Measurements from ENCODE around the gene CYP24A1. TPM values are rescaled to one million over a fixed set of nuclear protein-coding genes. Genes with fewer than 3 reads are reported as not detected.

CYP24A1 gene
- total RNA-seq, 2 donors from 2014 or later, result 0.13 TPM; not detected in 1

DNA sequence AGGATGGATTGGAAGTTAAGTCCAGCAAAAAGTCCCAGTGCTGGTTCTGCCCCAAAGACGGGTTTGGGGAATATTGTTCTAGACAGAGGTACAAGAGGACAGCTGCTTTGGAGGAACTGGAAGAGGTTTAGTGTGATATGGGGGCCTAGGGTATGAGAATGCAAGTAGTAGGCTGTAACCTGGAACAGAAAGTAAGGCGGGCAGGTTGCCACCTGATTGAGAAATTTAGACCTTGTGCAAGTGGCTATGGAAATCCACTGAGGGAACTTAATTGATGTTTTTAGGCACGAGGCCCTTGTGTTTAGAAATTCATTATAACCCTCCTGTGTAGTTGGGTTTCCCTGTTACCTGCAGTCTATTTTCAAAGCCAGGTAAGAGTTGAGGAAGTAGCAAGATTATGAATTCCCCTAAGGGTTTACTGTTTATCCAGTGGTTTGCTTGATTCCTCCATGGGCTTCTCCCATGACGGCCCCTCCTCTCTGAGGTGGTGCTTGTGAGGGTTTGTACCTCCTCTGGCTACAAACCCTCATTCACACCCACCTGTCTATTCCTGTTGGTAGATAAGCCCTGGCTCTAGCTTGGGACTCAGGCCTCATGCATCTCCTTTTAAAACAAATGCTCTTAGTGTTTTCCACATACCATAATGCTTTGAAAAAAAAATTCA, 61.4 kb downstream of the CYP24A1 start:
- DNase-seq, result no peak
- H3K9me3 ChIP-seq (ENCODE audit: control insufficient read depth, low read length), result no peaks in the 10 kb centered on the region
- WGBS, 2 experiments (ENCODE audit: insufficient coverage in 1 of 2, insufficient read length in 1 of 2), result 72 to 75% methylated on average over 2 to 4 of the region's 4 CpGs
- no peaks in the 10 kb centered on the region for H3K36me3 ChIP-seq (ENCODE audit: control insufficient read depth, insufficient read depth, low read length)
- H3K27ac ChIP-seq (ENCODE audit: low read depth, low read length), result no peak overlapping the region
- H3K4me1 ChIP-seq (ENCODE audit: control insufficient read depth, insufficient read depth, low read length), result peaks cover 5% of the 10 kb centered on the region
- H3K4me3 ChIP-seq (ENCODE audit: low read length), result no peak overlapping the region
- Mint-ChIP-seq H3K4me1 (peaks cover 9% of the 10 kb centered on the region), H3K36me3 (ENCODE audit: low read depth) (no peaks in the 10 kb centered on the region), H3K4me3 (no peak overlapping the region), H3K27me3 (ENCODE audit: insufficient read depth) (peaks cover 5% of the 10 kb centered on the region), H3K27ac (no peak overlapping the region), H3K9me3 (peaks cover 9% of the 10 kb centered on the region)
- no peaks in the 10 kb centered on the region for H3K27me3 ChIP-seq (ENCODE audit: control insufficient read depth, insufficient read depth, low read length, poor library complexity, severe bottlenecking)
- TF ChIP-seq, protein P1, sequence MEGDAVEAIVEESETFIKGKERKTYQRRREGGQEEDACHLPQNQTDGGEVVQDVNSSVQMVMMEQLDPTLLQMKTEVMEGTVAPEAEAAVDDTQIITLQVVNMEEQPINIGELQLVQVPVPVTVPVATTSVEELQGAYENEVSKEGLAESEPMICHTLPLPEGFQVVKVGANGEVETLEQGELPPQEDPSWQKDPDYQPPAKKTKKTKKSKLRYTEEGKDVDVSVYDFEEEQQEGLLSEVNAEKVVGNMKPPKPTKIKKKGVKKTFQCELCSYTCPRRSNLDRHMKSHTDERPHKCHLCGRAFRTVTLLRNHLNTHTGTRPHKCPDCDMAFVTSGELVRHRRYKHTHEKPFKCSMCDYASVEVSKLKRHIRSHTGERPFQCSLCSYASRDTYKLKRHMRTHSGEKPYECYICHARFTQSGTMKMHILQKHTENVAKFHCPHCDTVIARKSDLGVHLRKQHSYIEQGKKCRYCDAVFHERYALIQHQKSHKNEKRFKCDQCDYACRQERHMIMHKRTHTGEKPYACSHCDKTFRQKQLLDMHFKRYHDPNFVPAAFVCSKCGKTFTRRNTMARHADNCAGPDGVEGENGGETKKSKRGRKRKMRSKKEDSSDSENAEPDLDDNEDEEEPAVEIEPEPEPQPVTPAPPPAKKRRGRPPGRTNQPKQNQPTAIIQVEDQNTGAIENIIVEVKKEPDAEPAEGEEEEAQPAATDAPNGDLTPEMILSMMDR (conservative IDR thresholded peaks at IDR 0.05), result no peak
- H3K9ac ChIP-seq (ENCODE audit: extremely low read depth, low read length, poor library complexity, severe bottlenecking), result no peak overlapping the region

GRCh38 chr20:54111460-54111859, 62.3 kb downstream of the CYP24A1 start:
- Mint-ChIP-seq H3K9me3 (peaks cover 9% of the 10 kb centered on the region), H3K27me3 (ENCODE audit: insufficient read depth) (peaks cover 5% of the 10 kb centered on the region), H3K36me3 (ENCODE audit: low read depth) (no peaks in the 10 kb centered on the region), H3K27ac (no peak overlapping the region), H3K4me1 (peaks cover 16% of the 10 kb centered on the region), H3K4me3 (no peak overlapping the region)
- no peak overlapping the region for H3K9ac ChIP-seq (ENCODE audit: extremely low read depth, low read length, poor library complexity, severe bottlenecking)
- H3K9me3 ChIP-seq (ENCODE audit: control insufficient read depth, low read length), result no peaks in the 10 kb centered on the region
- no peaks in the 10 kb centered on the region for H3K36me3 ChIP-seq (ENCODE audit: control insufficient read depth, insufficient read depth, low read length)
- WGBS, 2 experiments (ENCODE audit: insufficient coverage in 1 of 2, insufficient read length in 1 of 2), result 94% methylated on average over 2 of the region's 2 CpGs; no CpG with 5 or more reads in 1 of the 2 experiments
- no peak for DNase-seq
- peaks cover 5% of the 10 kb centered on the region for H3K4me1 ChIP-seq (ENCODE audit: control insufficient read depth, insufficient read depth, low read length)
- no peak overlapping the region for H3K27ac ChIP-seq (ENCODE audit: low read depth, low read length)
- no peaks in the 10 kb centered on the region for H3K27me3 ChIP-seq (ENCODE audit: control insufficient read depth, insufficient read depth, low read length, poor library complexity, severe bottlenecking)
- H3K4me3 ChIP-seq (ENCODE audit: low read length), result no peak overlapping the region
- TF ChIP-seq, protein P1 (conservative IDR thresholded peaks at IDR 0.05), result no peak

GRCh38 chr20:54110457-54110856, 63.3 kb downstream of the CYP24A1 start:
- Histone ChIP-seq H3K4me1 (ENCODE audit: control insufficient read depth, insufficient read depth, low read length) (peaks cover 5% of the 10 kb centered on the region), H3K4me3 (ENCODE audit: low read length) (no peak overlapping the region), H3K9me3 (ENCODE audit: control insufficient read depth, low read length) (no peaks in the 10 kb centered on the region), H3K27ac (ENCODE audit: low read depth, low read length) (no peak overlapping the region), H3K9ac (ENCODE audit: extremely low read depth, low read length, poor library complexity, severe bottlenecking) (no peak overlapping the region), H3K27me3 (ENCODE audit: control insufficient read depth, insufficient read depth, low read length, poor library complexity, severe bottlenecking) (no peaks in the 10 kb centered on the region), H3K36me3 (ENCODE audit: control insufficient read depth, insufficient read depth, low read length) (no peaks in the 10 kb centered on the region)
- Mint-ChIP-seq H3K36me3 (ENCODE audit: low read depth) (no peaks in the 10 kb centered on the region), H3K4me1 (peaks cover 20% of the 10 kb centered on the region), H3K4me3 (no peak overlapping the region), H3K27ac (no peak overlapping the region), H3K27me3 (ENCODE audit: insufficient read depth) (peaks cover 5% of the 10 kb centered on the region), H3K9me3 (peaks cover 9% of the 10 kb centered on the region)
- WGBS, 2 experiments (ENCODE audit: insufficient coverage in 1 of 2, insufficient read length in 1 of 2), result 89 to 90% methylated on average over 1 to 2 of the region's 3 CpGs
- no peak for DNase-seq
- TF ChIP-seq, protein P1 (conservative IDR thresholded peaks at IDR 0.05), result no peak
